HepG2 (cell line): ENCODE data around the gene C20orf144.

Source experiments
- MAZ ChIP-seq, 2 experiments: sonication (generic) in 1 of 2; formaldehyde crosslinking in 1 of 2; IDR thresholded peaks; 2 replicates each; pipeline versions ENCODE4 v1.5.0 to v1.6.1; 2012 to 2020; ENCODE audit warnings: low read depth in 2 of 2, mild to moderate bottlenecking in 2 of 2, borderline replicate concordance in 1 of 2, improper control_type of control experiment in 1 of 2, low read length in 1 of 2, missing genetic modification reagents in 1 of 2, moderate library complexity in 1 of 2
- MYC ChIP-seq: sonication (generic); formaldehyde crosslinking; IDR thresholded peaks from 2 replicates; pipeline ENCODE4 v1.9.0; 2021; ENCODE audit warnings: missing genetic modification reagents, borderline replicate concordance
- POLR2AphosphoS5 ChIP-seq: IDR thresholded peaks from 2 replicates; pipeline ENCODE4 v1.6.1; 2012; ENCODE audit warnings: low read depth, low read length
- RARA ChIP-seq: IDR thresholded peaks from 2 replicates; pipeline ENCODE4 v1.6.1; 2016; ENCODE audit warnings: missing genetic modification reagents, missing compliant biosample characterization
- SIX1 ChIP-seq: sonication (generic); formaldehyde crosslinking; IDR thresholded peaks from 2 replicates; pipeline ENCODE4 v1.4.0; 2020; ENCODE audit warnings: missing genetic modification reagents, borderline replicate concordance
- SMAD1 ChIP-seq: sonication (generic); formaldehyde crosslinking; IDR thresholded peaks from 2 replicates; pipeline ENCODE4 v1.4.0; 2020; ENCODE audit warnings: missing genetic modification reagents, low read depth, mild to moderate bottlenecking, borderline replicate concordance
- TCF7L2 ChIP-seq: IDR thresholded peaks from 2 replicates; pipeline ENCODE4 v1.6.1; 2011; ENCODE audit warnings: mild to moderate bottlenecking, low read depth, low read length, moderate library complexity
- ZNF703 ChIP-seq: sonication (generic); formaldehyde crosslinking; IDR thresholded peaks from 2 replicates; pipeline ENCODE4 v1.5.1; 2020; ENCODE audit warnings: missing genetic modification reagents, mild to moderate bottlenecking, moderate library complexity, borderline replicate concordance
- ZNF781 ChIP-seq: sonication (generic); formaldehyde crosslinking; IDR thresholded peaks from 2 replicates; pipeline ENCODE4 v1.5.1; 2020; ENCODE audit warnings: borderline replicate concordance, mild to moderate bottlenecking, missing genetic modification reagents; ENCODE audit errors: not compliant biosample characterization
- TF ChIP-seq, protein P1 (sequence below): sonication (generic); formaldehyde crosslinking; IDR thresholded peaks from 2 replicates; pipeline ENCODE4 v1.5.0; 2020; ENCODE audit warnings: missing genetic modification reagents
- TF ChIP-seq, protein P2 (sequence below): sonication (generic); formaldehyde crosslinking; IDR thresholded peaks from 2 replicates; pipeline ENCODE4 v1.5.0; 2020; ENCODE audit warnings: mild to moderate bottlenecking, missing genetic modification reagents, moderate library complexity
- TF ChIP-seq, protein P3 (sequence below): sonication (generic); formaldehyde crosslinking; IDR thresholded peaks from 2 replicates; pipeline ENCODE4 v1.9.0; 2021; ENCODE audit warnings: missing genetic modification reagents, borderline replicate concordance

DNA sequence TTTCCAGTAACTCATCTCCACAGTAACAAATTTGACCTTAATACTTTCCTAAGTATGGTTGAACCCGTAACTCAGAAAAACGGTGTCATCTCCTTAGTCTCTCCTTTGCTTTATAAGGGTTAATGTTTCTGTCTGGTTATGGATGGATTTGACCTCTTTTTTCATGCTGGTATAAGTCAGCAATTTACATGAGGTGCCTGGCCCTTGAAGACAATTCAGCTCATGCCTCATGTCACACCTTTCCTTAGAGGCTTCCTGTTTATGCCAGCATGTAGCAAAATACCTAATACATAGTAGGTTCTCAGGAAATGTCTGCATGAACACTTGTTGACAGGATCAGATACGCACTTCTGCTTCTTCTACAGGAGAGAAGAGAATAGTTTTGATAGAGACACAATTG lies 37.7 kb upstream of the C20orf144 start:
- no peak for TF ChIP-seq TCF7L2
- no peak for TF ChIP-seq MYC
- TF ChIP-seq, protein P1, sequence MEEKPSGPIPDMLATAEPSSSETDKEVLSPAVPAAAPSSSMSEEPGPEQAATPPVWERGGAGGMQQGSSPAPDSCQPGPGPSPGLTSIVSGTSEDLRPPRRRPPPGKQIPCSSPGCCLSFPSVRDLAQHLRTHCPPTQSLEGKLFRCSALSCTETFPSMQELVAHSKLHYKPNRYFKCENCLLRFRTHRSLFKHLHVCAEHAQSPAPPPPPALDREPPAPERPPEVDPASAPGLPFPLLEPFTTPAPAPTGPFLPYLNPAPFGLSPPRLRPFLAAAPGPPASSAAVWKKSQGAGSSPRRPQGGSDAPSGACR (CRISPR knock-in tag): no peak
- TF ChIP-seq ZNF703 (CRISPR knock-in tag): no peak
- TF ChIP-seq POLR2AphosphoS5: no peak
- no peak for TF ChIP-seq SIX1
- TF ChIP-seq, protein P2, sequence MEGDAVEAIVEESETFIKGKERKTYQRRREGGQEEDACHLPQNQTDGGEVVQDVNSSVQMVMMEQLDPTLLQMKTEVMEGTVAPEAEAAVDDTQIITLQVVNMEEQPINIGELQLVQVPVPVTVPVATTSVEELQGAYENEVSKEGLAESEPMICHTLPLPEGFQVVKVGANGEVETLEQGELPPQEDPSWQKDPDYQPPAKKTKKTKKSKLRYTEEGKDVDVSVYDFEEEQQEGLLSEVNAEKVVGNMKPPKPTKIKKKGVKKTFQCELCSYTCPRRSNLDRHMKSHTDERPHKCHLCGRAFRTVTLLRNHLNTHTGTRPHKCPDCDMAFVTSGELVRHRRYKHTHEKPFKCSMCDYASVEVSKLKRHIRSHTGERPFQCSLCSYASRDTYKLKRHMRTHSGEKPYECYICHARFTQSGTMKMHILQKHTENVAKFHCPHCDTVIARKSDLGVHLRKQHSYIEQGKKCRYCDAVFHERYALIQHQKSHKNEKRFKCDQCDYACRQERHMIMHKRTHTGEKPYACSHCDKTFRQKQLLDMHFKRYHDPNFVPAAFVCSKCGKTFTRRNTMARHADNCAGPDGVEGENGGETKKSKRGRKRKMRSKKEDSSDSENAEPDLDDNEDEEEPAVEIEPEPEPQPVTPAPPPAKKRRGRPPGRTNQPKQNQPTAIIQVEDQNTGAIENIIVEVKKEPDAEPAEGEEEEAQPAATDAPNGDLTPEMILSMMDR (CRISPR knock-in tag): no peak
- TF ChIP-seq SMAD1 (CRISPR knock-in tag): no peak
- TF ChIP-seq, protein P3, sequence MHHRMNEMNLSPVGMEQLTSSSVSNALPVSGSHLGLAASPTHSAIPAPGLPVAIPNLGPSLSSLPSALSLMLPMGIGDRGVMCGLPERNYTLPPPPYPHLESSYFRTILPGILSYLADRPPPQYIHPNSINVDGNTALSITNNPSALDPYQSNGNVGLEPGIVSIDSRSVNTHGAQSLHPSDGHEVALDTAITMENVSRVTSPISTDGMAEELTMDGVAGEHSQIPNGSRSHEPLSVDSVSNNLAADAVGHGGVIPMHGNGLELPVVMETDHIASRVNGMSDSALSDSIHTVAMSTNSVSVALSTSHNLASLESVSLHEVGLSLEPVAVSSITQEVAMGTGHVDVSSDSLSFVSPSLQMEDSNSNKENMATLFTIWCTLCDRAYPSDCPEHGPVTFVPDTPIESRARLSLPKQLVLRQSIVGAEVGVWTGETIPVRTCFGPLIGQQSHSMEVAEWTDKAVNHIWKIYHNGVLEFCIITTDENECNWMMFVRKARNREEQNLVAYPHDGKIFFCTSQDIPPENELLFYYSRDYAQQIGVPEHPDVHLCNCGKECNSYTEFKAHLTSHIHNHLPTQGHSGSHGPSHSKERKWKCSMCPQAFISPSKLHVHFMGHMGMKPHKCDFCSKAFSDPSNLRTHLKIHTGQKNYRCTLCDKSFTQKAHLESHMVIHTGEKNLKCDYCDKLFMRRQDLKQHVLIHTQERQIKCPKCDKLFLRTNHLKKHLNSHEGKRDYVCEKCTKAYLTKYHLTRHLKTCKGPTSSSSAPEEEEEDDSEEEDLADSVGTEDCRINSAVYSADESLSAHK (CRISPR knock-in tag): no peak
- TF ChIP-seq MAZ (IDR thresholded peaks at IDR 0.05; ENCODE audit: borderline replicate concordance, low read depth, low read length): no peak
- TF ChIP-seq MAZ (CRISPR knock-in tag; IDR thresholded peaks at IDR 0.05; ENCODE audit: low read depth): no peak
- TF ChIP-seq RARA: no peak
- no peak for TF ChIP-seq ZNF781
